NK-92 (cell line): Measurements from ENCODE around the gene RPRM.
"Not testable (repeated sequence)": the region's sequence is repeated elsewhere in the genome, so short reads cannot be mapped to it uniquely, and the experiment has no call there.

ENCODE experiments used
- DNase-seq: peaks from one replicate; lab custom pipeline; 2025; ENCODE audit not compliant: unreplicated experiment; lab: John Stamatoyannopoulos, UW

The RPRM gene

GRCh38 chr2:153461453-153461852 lies 17.1 kb downstream of the RPRM start:
- DNase-seq: no peak

- no peak for DNase-seq
Measured at GRCh38 chr2:153455861-153456260, 22.7 kb downstream of the RPRM start.

GRCh38 chr2:153455403-153455802 lies 23.2 kb downstream of the RPRM start:
- DNase-seq: no peak

- no peak for DNase-seq
Measured at GRCh38 chr2:153451611-153452010, 27.0 kb downstream of the RPRM start.

GRCh38 chr2:153443106-153443505 lies 35.5 kb downstream of the RPRM start:
- no peak for DNase-seq

- not testable (repeated sequence) for DNase-seq
Measured at GRCh38 chr2:153442616-153443015, 35.9 kb downstream of the RPRM start.

- not testable (repeated sequence) for DNase-seq
Measured at GRCh38 chr2:153440090-153440489, 38.5 kb downstream of the RPRM start.

GRCh38 chr2:153433403-153433802 lies 45.2 kb downstream of the RPRM start:
- DNase-seq: no peak

- DNase-seq: no peak
Measured at GRCh38 chr2:153432381-153432780, 46.2 kb downstream of the RPRM start.

- no peak for DNase-seq
Measured at GRCh38 chr2:153431114-153431513, 47.4 kb downstream of the RPRM start.
